OCI-LY7 (cell line): ENCODE data around the gene FOXD1. TPM values are rescaled to one million over a fixed set of nuclear protein-coding genes. Genes with fewer than 3 reads are reported as not detected.
"Not testable (repeated sequence)": the region's sequence is repeated elsewhere in the genome, so short reads cannot be mapped to it uniquely, and the experiment has no call there.

Source experiments
- BruUV-seq: library from RNA; stranded (reverse); fragments of 400-500 nt; replicated peaks from 2 replicates; lab custom pipeline; 2021; lab: Mats Ljungman, UMichigan
- CTCF ChIA-PET: fragments of 300-600 bp; sonication (Branson Sonifier 250); formaldehyde crosslinking; loops from one replicate; lab custom pipeline; 2022; ENCODE audit warnings: antibody characterized with exemption; ENCODE audit not compliant: unreplicated experiment; lab: Charles Lee
- POLR2A ChIA-PET: fragments of 300-600 bp; sonication (Branson Sonifier 250); formaldehyde crosslinking; loops from one replicate; lab custom pipeline; 2022; ENCODE audit warnings: antibody characterized with exemption; lab: Charles Lee
- DNase-seq: peaks from one replicate; pipeline ENCODE4 v3.0.0-alpha.2; 2015; ENCODE audit warnings: low spot score
- H2AFZ ChIP-seq: fragments of 200-600 bp; sonication (generic), shearing (Covaris generic); 2 replicates; pipeline ENCODE4 v1.6.1; 2014; ENCODE audit warnings: mild to moderate bottlenecking, antibody characterized with exemption, low read length, moderate library complexity
- H3K27ac ChIP-seq: fragments of 200-600 bp; sonication (generic); 2 replicates; pipeline ENCODE4 v1.5.1; 2014; ENCODE audit warnings: mixed run types, low read depth, mild to moderate bottlenecking, moderate library complexity, low read length, inconsistent platforms; ENCODE audit not compliant: poor library complexity, severe bottlenecking
- H3K36me3 ChIP-seq: fragments of 200-600 bp; sonication (generic); 2 replicates; pipeline ENCODE4 v1.6.1; 2014; ENCODE audit warnings: mild to moderate bottlenecking, antibody characterized with exemption, low read length, moderate library complexity, mixed read lengths; ENCODE audit not compliant: insufficient read depth
- H3K4me1 ChIP-seq: fragments of 200-600 bp; sonication (generic); 2 replicates; pipeline ENCODE4 v1.5.1; 2014; ENCODE audit warnings: mild to moderate bottlenecking, low read length; ENCODE audit not compliant: insufficient read depth, poor library complexity, severe bottlenecking
- H3K4me2 ChIP-seq: fragments of 200-600 bp; sonication (generic); 2 replicates; pipeline ENCODE4 v1.6.1; 2014; ENCODE audit warnings: mild to moderate bottlenecking, low read length
- H3K4me3 ChIP-seq: fragments of 200-600 bp; sonication (generic); 2 replicates; pipeline ENCODE4 v1.5.1; 2014; ENCODE audit warnings: mild to moderate bottlenecking, low read depth, low read length; ENCODE audit not compliant: poor library complexity, severe bottlenecking
- H3K79me2 ChIP-seq: fragments of 200-600 bp; sonication (generic); 2 replicates; pipeline ENCODE4 v1.6.1; 2016; ENCODE audit warnings: low read depth, mild to moderate bottlenecking, low read length, moderate library complexity, mixed read lengths; ENCODE audit not compliant: insufficient read depth
- H3K9me2 ChIP-seq: fragments of 200-600 bp; sonication (generic); 2 replicates; pipeline ENCODE4 v1.6.1; 2016; ENCODE audit warnings: mild to moderate bottlenecking, low read length, mixed read lengths; ENCODE audit not compliant: insufficient read depth
- H3K9me3 ChIP-seq: fragments of 200-600 bp; sonication (generic); 2 replicates; pipeline ENCODE4 v1.6.1; 2014; ENCODE audit warnings: mild to moderate bottlenecking, mixed run types, low read length, mixed read lengths
- H4K20me1 ChIP-seq: fragments of 200-600 bp; sonication (generic); 2 replicates; pipeline ENCODE4 v1.6.1; 2014; ENCODE audit warnings: mild to moderate bottlenecking, antibody characterized with exemption, low read length, moderate library complexity, mixed read lengths; ENCODE audit not compliant: insufficient read depth
- CTCF ChIP-seq: fragments of 200-600 bp; sonication (generic); conservative IDR thresholded peaks from 2 replicates; pipeline ENCODE4 v1.5.1; 2014; ENCODE audit warnings: mild to moderate bottlenecking, antibody characterized with exemption, low read length, moderate library complexity, mixed read lengths
- EZH2phosphoT487 ChIP-seq: fragments of 200-600 bp; sonication (generic); IDR thresholded peaks from 2 replicates; pipeline ENCODE4 v1.6.1; 2018; ENCODE audit warnings: low read depth, borderline replicate concordance, mild to moderate bottlenecking, mixed run types, antibody characterized with exemption, low read length, moderate library complexity, mixed read lengths
- intact Hi-C: fragments of 100-400 bp; cut with micrococcal nuclease; formaldehyde crosslinking; loops from one replicate; pipeline ENCODE4 v1.10.0; 2022; ENCODE audit not compliant: unreplicated experiment
- total RNA-seq, 2 experiments: library from RNA; depleted of rRNA in 1 of 2; stranded (reverse); fragments of >200 nt in 1 of 2; shearing (Covaris generic) in 1 of 2; gene quantifications; 2 replicates each; pipeline ENCODE4 v1.2.3, GENCODE V29; 2014 to 2022

The FOXD1 gene
- total RNA-seq, 2 experiments from 2014 or later, result 1.5 to 5.6 TPM

GRCh38 chr5:73472116-73472515, 23.5 kb upstream of the FOXD1 start:
- Histone ChIP-seq H3K36me3 (no peaks in the 10 kb centered on the region), H4K20me1 (no peaks in the 10 kb centered on the region), H3K9me3 (no peaks in the 10 kb centered on the region), H3K79me2 (no peaks in the 10 kb centered on the region), H3K4me3 (no peak overlapping the region), H3K27ac (no peak overlapping the region), H3K9me2 (no peaks in the 10 kb centered on the region), H3K4me2 (no peak overlapping the region), H3K4me1 (no peaks in the 10 kb centered on the region), H2AFZ (no peak overlapping the region)
- intact Hi-C loops, result no loop called here
- ChIA-PET CTCF (no interaction called here), POLR2A (no interaction called here)
- TF ChIP-seq CTCF, result no peak
- TF ChIP-seq EZH2phosphoT487, result no peak
- BruUV-seq, result no TSS peak
- DNase-seq, result no peak

GRCh38 chr5:73471654-73472053, 23.1 kb upstream of the FOXD1 start:
- Histone ChIP-seq H3K4me2 (no peak overlapping the region), H3K9me3 (no peaks in the 10 kb centered on the region), H3K4me3 (no peak overlapping the region), H2AFZ (no peak overlapping the region), H3K36me3 (no peaks in the 10 kb centered on the region), H3K79me2 (no peaks in the 10 kb centered on the region), H3K27ac (no peak overlapping the region), H4K20me1 (no peaks in the 10 kb centered on the region), H3K9me2 (no peaks in the 10 kb centered on the region), H3K4me1 (no peaks in the 10 kb centered on the region)
- no peak for DNase-seq
- TF ChIP-seq EZH2phosphoT487, result no peak
- TF ChIP-seq CTCF, result no peak
- intact Hi-C loops, result no loop called here
- ChIA-PET CTCF (no interaction called here), POLR2A (no interaction called here)
- BruUV-seq, result no TSS peak

GRCh38 chr5:73469878-73470277, 21.3 kb upstream of the FOXD1 start:
- no TSS peak for BruUV-seq
- Histone ChIP-seq H3K9me2 (no peaks in the 10 kb centered on the region), H4K20me1 (no peaks in the 10 kb centered on the region), H3K4me2 (no peak overlapping the region), H3K9me3 (no peaks in the 10 kb centered on the region), H3K27ac (no peak overlapping the region), H3K79me2 (no peaks in the 10 kb centered on the region), H3K4me1 (no peaks in the 10 kb centered on the region), H3K4me3 (no peak overlapping the region), H2AFZ (no peak overlapping the region), H3K36me3 (no peaks in the 10 kb centered on the region)
- ChIA-PET CTCF (no interaction called here), POLR2A (no interaction called here)
- intact Hi-C loops, result no loop called here
- DNase-seq, result no peak
- no peak for TF ChIP-seq EZH2phosphoT487
- TF ChIP-seq CTCF, result no peak

DNA sequence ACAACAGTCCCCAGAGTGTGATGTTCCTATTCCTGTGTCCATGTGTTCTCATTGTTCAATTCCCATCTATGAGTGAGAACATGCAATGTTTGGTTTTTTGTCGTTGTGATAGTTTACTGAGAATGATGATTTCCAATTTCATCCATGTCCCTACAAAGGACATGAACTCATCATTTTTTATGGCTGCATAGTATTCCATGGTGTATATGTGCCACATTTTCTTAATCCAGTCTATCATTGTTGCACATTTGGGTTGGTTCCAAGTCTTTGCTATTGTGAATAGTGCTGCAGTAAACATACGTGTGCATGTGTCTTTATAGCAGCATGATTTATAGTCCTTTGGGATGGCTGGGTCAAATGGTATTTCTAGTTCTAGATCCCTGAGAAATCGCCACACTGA, 20.1 kb upstream of the FOXD1 start:
- CTCF ChIA-PET, result not testable (repeated sequence)

More for the DNA sequence above, 20.1 kb upstream of the FOXD1 start:
- intact Hi-C loops, H3K4me2 ChIP-seq, H3K9me2 ChIP-seq, BruUV-seq, H4K20me1 ChIP-seq, H3K4me1 ChIP-seq, H3K79me2 ChIP-seq, H3K9me3 ChIP-seq, DNase-seq, H3K4me3 ChIP-seq, H3K36me3 ChIP-seq, H2AFZ ChIP-seq, H3K27ac ChIP-seq: not testable (repeated sequence)
- POLR2A ChIA-PET, result interaction anchor here (0.6 kb wide), 1 partner anchor 248 kb away, joined by 3 read pairs; no protein-coding TSS in a partner anchor
